Lower leg skin (tissue), 4 donors: ENCODE measurements around the gene COPS7A. TPM values are rescaled to one million over a fixed set of nuclear protein-coding genes. Genes with fewer than 3 reads are reported as not detected.

Experiments
- DNase-seq, 2 donors: peaks; one replicate each; pipeline ENCODE4 v3.0.0-alpha.2; 2019; ENCODE audit warnings: low spot score in 2 of 2
- H3K4me3 ChIP-seq: fragments of 200-600 bp; sonication (generic); 2 replicates; pipeline ENCODE4 v1.5.1; 2017; ENCODE audit warnings: mild to moderate bottlenecking, low read depth; ENCODE audit not compliant: poor library complexity, severe bottlenecking
- POLR2A ChIP-seq, 2 donors: fragments of 450-650 bp; IDR thresholded peaks; one replicate each; pipeline ENCODE4 v1.6.1; 2016 to 2017; ENCODE audit warnings: antibody characterized with exemption in 2 of 2, mild to moderate bottlenecking in 1 of 2, moderate library complexity in 1 of 2
- WGBS, 2 donors: methylation state at CpG; one replicate each; pipeline ENCODE4 v1.1.5; 2018; 5-methylcytosine and 5-hydroxymethylcytosine counted together
- intact Hi-C: fragments of 100-400 bp; cut with DNase I; formaldehyde crosslinking; loops from one replicate; pipeline ENCODE4 v1.15.0; 2023; ENCODE audit warnings: low total_unique reads
- total RNA-seq, 4 donors: library from RNA; depleted of rRNA; stranded (reverse); fragments of >200 nt; gene quantifications; one replicate each; pipeline ENCODE4 v1.1.0, GENCODE V29; 2016
- TF ChIP-seq, protein P1 (sequence below), 3 donors: fragments of 450-650 bp; IDR thresholded peaks; one replicate each; pipeline ENCODE4 v1.5.1; 2016; ENCODE audit warnings: antibody characterized with exemption in 3 of 3, mild to moderate bottlenecking in 3 of 3, moderate library complexity in 2 of 3

Gene COPS7A
- total RNA-seq, 4 donors from 2014 or later = 46.3 to 64.6 (median 56.6) TPM

DNA sequence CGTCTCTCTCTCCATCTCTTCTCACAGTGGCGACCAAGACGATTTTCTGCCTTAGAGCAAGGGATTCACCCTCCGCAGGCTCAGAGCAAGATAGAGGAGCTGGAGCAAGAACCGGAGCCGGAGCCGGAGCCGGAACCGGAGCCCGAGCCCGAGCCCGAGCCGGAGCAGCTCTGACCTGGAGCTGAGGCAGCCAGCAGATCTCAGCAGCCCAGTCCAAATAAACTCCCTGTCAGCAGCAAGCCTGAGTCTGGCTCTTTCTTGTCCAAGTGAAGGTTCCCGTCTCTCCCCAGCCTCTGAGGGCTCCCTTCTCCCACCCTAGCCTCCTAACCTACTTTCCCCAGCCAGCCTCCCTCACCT is 54.3 kb downstream of the COPS7A start:
- intact Hi-C loops = loop anchor here (2.0 kb wide), 1 partner anchor 23 kb away; no protein-coding TSS in a partner anchor
- H3K4me3 ChIP-seq = no peak overlapping the region
- TF ChIP-seq, protein P1, sequence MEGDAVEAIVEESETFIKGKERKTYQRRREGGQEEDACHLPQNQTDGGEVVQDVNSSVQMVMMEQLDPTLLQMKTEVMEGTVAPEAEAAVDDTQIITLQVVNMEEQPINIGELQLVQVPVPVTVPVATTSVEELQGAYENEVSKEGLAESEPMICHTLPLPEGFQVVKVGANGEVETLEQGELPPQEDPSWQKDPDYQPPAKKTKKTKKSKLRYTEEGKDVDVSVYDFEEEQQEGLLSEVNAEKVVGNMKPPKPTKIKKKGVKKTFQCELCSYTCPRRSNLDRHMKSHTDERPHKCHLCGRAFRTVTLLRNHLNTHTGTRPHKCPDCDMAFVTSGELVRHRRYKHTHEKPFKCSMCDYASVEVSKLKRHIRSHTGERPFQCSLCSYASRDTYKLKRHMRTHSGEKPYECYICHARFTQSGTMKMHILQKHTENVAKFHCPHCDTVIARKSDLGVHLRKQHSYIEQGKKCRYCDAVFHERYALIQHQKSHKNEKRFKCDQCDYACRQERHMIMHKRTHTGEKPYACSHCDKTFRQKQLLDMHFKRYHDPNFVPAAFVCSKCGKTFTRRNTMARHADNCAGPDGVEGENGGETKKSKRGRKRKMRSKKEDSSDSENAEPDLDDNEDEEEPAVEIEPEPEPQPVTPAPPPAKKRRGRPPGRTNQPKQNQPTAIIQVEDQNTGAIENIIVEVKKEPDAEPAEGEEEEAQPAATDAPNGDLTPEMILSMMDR (IDR thresholded peaks at IDR 0.05) = no peak
- TF ChIP-seq POLR2A (IDR thresholded peaks at IDR 0.05) = no peak
- DNase-seq = no peak
- WGBS, 2 donors = 25 to 32% methylated on average over 14 of the region's 14 CpGs

DNA sequence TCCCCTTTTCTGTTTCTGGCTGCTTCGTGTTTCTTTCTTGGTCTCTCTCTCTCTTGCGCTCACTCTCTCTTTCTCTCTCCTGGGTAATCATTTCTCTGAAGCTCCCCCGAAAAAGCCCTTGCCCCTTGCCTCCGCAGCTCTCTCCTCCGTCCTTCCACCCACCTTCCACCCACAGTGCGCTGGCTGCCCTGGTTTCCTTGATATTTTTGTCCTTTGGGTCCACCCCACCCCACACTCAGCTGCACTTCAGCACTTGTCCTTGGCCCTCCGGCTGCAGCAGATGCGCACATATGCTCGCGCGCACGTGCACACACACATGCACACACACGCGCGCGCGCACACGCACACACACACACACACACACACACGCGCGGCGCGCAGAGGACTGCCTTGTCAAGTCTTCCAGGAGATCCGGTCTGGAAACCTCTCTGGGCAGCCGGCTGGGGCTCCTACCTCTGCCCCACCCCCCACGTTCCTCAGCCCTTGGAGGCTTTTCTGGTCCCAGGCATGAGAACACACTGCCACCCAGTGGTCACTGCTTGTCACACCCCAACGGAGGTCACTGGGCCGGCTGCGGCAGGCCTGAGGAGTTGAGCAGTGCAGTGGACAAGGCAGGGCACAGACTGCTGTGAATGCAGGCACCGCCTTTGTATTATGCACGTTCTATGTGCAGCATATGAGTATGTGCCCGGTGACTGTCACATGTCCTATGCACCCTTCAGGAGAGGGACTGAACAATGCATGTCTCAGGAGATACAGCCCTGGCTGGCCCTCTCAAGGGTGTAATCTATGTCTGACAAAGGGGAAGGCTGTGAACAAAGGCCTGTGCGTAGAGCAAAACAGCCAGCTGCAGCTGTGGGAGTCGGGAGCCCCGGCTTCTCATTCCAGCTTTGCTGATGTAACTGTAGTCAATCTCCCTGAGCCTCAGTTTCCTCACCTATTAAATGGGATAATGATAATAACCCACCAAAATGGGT is 55.0 kb downstream of the COPS7A start:
- TF ChIP-seq POLR2A (IDR thresholded peaks at IDR 0.05) = no peak
- TF ChIP-seq, protein P1 (IDR thresholded peaks at IDR 0.05) = peak in 1 of 3 donors; percentile 88
- 3 to 4% methylated on average over 35 of the region's 35 CpGs for WGBS, 2 donors
- no peak overlapping the region for H3K4me3 ChIP-seq
- peak; percentile 94 to 99 for DNase-seq
- intact Hi-C loops = loop anchor here (2.0 kb wide), 1 partner anchor 24 kb away; no protein-coding TSS in a partner anchor

DNA sequence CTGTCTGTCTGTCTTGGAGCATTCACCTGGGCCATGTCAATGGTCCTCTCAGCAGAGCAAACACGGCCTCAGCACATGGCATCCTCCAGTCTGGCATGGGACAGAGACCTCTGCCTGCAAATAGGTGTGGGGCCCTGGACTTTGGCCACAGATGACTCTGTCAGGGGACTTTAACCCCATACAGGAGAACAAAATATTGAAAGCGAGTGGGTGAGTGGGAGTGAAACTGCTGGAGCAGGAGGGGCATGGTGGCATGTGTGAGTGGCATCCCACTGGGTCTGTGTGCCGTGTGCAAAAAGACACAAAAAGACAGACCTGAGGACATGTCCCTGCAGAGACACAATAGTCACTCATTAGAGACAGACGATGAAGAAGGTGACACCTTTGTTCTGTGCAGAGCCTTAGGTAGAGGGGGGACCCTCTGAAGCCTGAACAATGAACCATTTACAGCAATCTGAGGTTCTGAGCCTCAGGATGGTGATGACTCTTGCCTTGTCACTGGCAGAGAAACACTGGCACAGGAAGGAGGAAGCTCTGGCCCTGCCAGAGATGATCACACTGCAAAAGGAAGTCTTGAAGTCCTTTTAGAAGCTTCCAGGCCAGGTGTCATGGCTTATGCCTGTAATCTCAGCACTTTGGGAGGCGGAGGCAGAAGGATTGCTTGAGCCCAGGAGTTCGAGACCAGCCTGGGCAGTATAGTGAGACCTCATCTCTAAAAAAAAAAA is 56.0 kb downstream of the COPS7A start:
- no peak overlapping the region for H3K4me3 ChIP-seq
- TF ChIP-seq POLR2A (IDR thresholded peaks at IDR 0.05) = no peak
- TF ChIP-seq, protein P1 (IDR thresholded peaks at IDR 0.05) = no peak
- DNase-seq = no peak
- intact Hi-C loops = loop anchor here (2.0 kb wide), 1 partner anchor 25 kb away; no protein-coding TSS in a partner anchor
- 75 to 76% methylated on average over 6 of the region's 6 CpGs for WGBS, 2 donors

DNA sequence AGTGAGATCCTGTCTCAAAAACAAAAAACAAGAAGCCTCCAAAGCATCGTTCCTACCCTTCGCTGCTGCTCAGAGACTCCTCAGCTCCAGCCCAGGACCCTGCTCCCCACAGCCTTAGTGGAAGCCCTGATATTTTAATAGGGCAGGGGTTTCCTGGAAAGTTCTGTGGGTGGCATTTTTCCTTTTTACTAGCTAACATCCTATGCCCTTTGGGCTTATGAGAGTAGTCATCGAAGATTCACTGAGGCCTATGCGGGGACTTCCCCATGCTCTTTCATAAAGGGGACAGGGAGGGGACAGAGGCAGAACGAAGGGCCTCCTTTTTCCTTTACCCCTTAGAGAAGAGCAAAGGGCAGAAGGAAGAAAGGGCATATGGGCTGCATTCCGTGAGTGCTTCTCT is 56.7 kb downstream of the COPS7A start:
- intact Hi-C loops = no loop called here
- WGBS, 2 donors = 89 to 91% methylated on average over 6 of the region's 6 CpGs

More for the DNA sequence above, 56.7 kb downstream of the COPS7A start:
- no peak overlapping the region for H3K4me3 ChIP-seq
- DNase-seq = no peak
- TF ChIP-seq, protein P1 (IDR thresholded peaks at IDR 0.05) = no peak
- TF ChIP-seq POLR2A (IDR thresholded peaks at IDR 0.05) = no peak

Other genes starting within 250 kb of the COPS7A start
- 10 to 100 TPM; 38.6 to 62.1 (median 58.7) TPM for gene MRPL51, start 230.8 kb upstream of the COPS7A start, total RNA-seq
- gene NCAPD2, start 229.9 kb upstream of the COPS7A start, total RNA-seq = 10 to 100 TPM; 18.5 to 25.9 (median 22.5) TPM
- 1,000 to 10,000 TPM; 1,190 to 2,139 (median 1,514) TPM for gene GAPDH, start 189.5 kb upstream of the COPS7A start, total RNA-seq
- gene IFFO1, start 168.0 kb upstream of the COPS7A start, total RNA-seq = 1 to 10 TPM; 3.3 to 6.8 (median 4.6) TPM
- 10 to 100 TPM; 16.2 to 24.0 (median 23.4) TPM for gene NOP2, start 155.8 kb upstream of the COPS7A start, total RNA-seq
- gene CHD4, start 116.7 kb upstream of the COPS7A start, total RNA-seq = 100 to 1,000 TPM; 167 to 235 (median 205) TPM
- gene LPAR5, start 88.1 kb upstream of the COPS7A start, total RNA-seq = 10 to 100 TPM; 11.0 to 16.4 (median 12.4) TPM
- 1 to 10 TPM in 2 of 4 donors, under 1 TPM in 2; 0.42 to 8.6 (median 0.76) TPM for gene ACRBP, start 76.6 kb upstream of the COPS7A start, total RNA-seq
- gene ING4, start 60.9 kb upstream of the COPS7A start, total RNA-seq = 10 to 100 TPM; 40.8 to 63.6 (median 56.0) TPM
- 10 to 100 TPM; 22.7 to 79.9 (median 33.7) TPM for gene ZNF384, start 34.7 kb upstream of the COPS7A start, total RNA-seq
- not detected for gene PIANP, start 23.2 kb upstream of the COPS7A start, total RNA-seq
- gene MLF2, start 29.1 kb downstream of the COPS7A start, total RNA-seq = 100 to 1,000 TPM; 140 to 196 (median 175) TPM
- gene PTMS, start 42.3 kb downstream of the COPS7A start, total RNA-seq = 100 to 1,000 TPM in 2 of 4 donors, 10 to 100 TPM in 2; 91.6 to 131 (median 114) TPM
- 1 to 10 TPM in 1 of 4 donors, under 1 TPM in 1, not detected in 2; 0.52 to 1.1 TPM for gene LAG3, start 48.5 kb downstream of the COPS7A start, total RNA-seq
- 1 to 10 TPM; 2.9 to 7.0 (median 3.6) TPM for gene CD4, start 65.5 kb downstream of the COPS7A start, total RNA-seq
- 1 to 10 TPM in 2 of 4 donors, under 1 TPM in 1, not detected in 1; 0.65 to 1.4 (median 1.3) TPM for gene GPR162, start 97.8 kb downstream of the COPS7A start, total RNA-seq
- gene P3H3, start 104.4 kb downstream of the COPS7A start, total RNA-seq = 10 to 100 TPM in 2 of 4 donors, 1 to 10 TPM in 2; 8.8 to 18.2 (median 11.8) TPM
- 1 to 10 TPM in 1 of 4 donors, under 1 TPM in 2, not detected in 1; 0.17 to 1.2 (median 0.52) TPM for gene GNB3, start 116.9 kb downstream of the COPS7A start, total RNA-seq
- gene CDCA3, start 127.2 kb downstream of the COPS7A start, total RNA-seq = 1 to 10 TPM; 2.0 to 7.1 (median 2.9) TPM
- 10 to 100 TPM; 61.9 to 79.3 (median 72.5) TPM for gene USP5, start 128.1 kb downstream of the COPS7A start, total RNA-seq
- 100 to 1,000 TPM; 265 to 558 (median 432) TPM for gene TPI1, start 143.5 kb downstream of the COPS7A start, total RNA-seq
- 10 to 100 TPM in 3 of 4 donors, 1 to 10 TPM in 1; 6.8 to 14.7 (median 11.5) TPM for gene SPSB2, start 149.3 kb downstream of the COPS7A start, total RNA-seq
- gene LRRC23, start 180.8 kb downstream of the COPS7A start, total RNA-seq = 10 to 100 TPM in 1 of 4 donors, 1 to 10 TPM in 3; 6.4 to 11.5 (median 8.2) TPM
- gene ENO2, start 190.5 kb downstream of the COPS7A start, total RNA-seq = 1 to 10 TPM; 3.6 to 7.9 (median 6.1) TPM
- 100 to 1,000 TPM in 1 of 4 donors, 10 to 100 TPM in 3; 33.4 to 115 (median 64.0) TPM for gene ATN1, start 203.9 kb downstream of the COPS7A start, total RNA-seq
- gene RNU7-1, start 219.8 kb downstream of the COPS7A start, total RNA-seq = not detected
- gene C12orf57, start 220.0 kb downstream of the COPS7A start, total RNA-seq = 100 to 1,000 TPM; 341 to 526 (median 418) TPM
- 10 to 100 TPM; 31.8 to 44.5 (median 34.4) TPM for gene PTPN6, start 227.3 kb downstream of the COPS7A start, total RNA-seq
- 100 to 1,000 TPM; 176 to 256 (median 221) TPM for gene PHB2, start 246.6 kb downstream of the COPS7A start, total RNA-seq
- 10 to 100 TPM; 31.7 to 43.1 (median 34.7) TPM for gene EMG1, start 246.9 kb downstream of the COPS7A start, total RNA-seq